Mesenchymal stem cell (in vitro differentiated cells and primary cell): Measurements from ENCODE around the gene SZT2.
A peak's percentile ranks its signal among the peaks of the same experiment; 100 is the strongest.

Experiments
- DNase-seq: peaks from one replicate; pipeline ENCODE4 v3.0.0-alpha.2; 2013
- H2AFZ ChIP-seq: one replicate; pipeline ENCODE4 v1.6.1; 2013; ENCODE audit warnings: low read depth, mild to moderate bottlenecking, control low read depth, inconsistent platforms, low read length, moderate library complexity
- H2AK5ac ChIP-seq: 2 replicates; pipeline ENCODE4 v1.6.1; 2013; ENCODE audit warnings: low read length, moderate library complexity, mild to moderate bottlenecking, inconsistent platforms; ENCODE audit not compliant: severe bottlenecking
- H2BK120ac ChIP-seq: one replicate; pipeline ENCODE4 v1.6.1; 2013; ENCODE audit warnings: low read depth, mild to moderate bottlenecking, inconsistent platforms, low read length, moderate library complexity
- H2BK12ac ChIP-seq, 2 experiments: one replicate each; pipeline ENCODE4 v1.6.1; 2013; ENCODE audit warnings: inconsistent platforms in 2 of 2, low read length in 2 of 2, mild to moderate bottlenecking in 2 of 2, moderate library complexity in 2 of 2, control low read depth in 1 of 2
- H2BK15ac ChIP-seq: one replicate; pipeline ENCODE4 v1.6.1; 2013; ENCODE audit warnings: mild to moderate bottlenecking, low read depth, inconsistent platforms; ENCODE audit not compliant: poor library complexity, severe bottlenecking
- H2BK5ac ChIP-seq: 2 replicates; pipeline ENCODE4 v1.6.1; 2013; ENCODE audit warnings: low read depth, mild to moderate bottlenecking, low read length, control low read depth, inconsistent platforms; ENCODE audit not compliant: poor library complexity, severe bottlenecking
- H3K14ac ChIP-seq, 2 experiments: one replicate each; pipeline ENCODE4 v1.6.1; 2013; ENCODE audit warnings: inconsistent platforms in 2 of 2, low read length in 2 of 2, control low read depth in 1 of 2, mild to moderate bottlenecking in 1 of 2, moderate library complexity in 1 of 2
- H3K18ac ChIP-seq, 2 experiments: one replicate each; pipeline ENCODE4 v1.6.1; 2013; ENCODE audit warnings: inconsistent platforms in 2 of 2, low read length in 2 of 2, control low read depth in 1 of 2, low read depth in 1 of 2, mild to moderate bottlenecking in 1 of 2
- H3K23ac ChIP-seq, 2 experiments: one replicate each; pipeline ENCODE4 v1.6.1; 2013; ENCODE audit warnings: inconsistent platforms in 2 of 2, low read length in 2 of 2, mild to moderate bottlenecking in 2 of 2, moderate library complexity in 2 of 2, control low read depth in 1 of 2
- H3K27ac ChIP-seq: 2 replicates; pipeline ENCODE4 v1.5.1; 2013; ENCODE audit warnings: mild to moderate bottlenecking, moderate library complexity, low read length, control low read depth, inconsistent platforms; ENCODE audit not compliant: poor library complexity, severe bottlenecking
- H3K27me3 ChIP-seq, 2 experiments: 2 replicates each; pipeline versions ENCODE4 v1.6.1 to v1.7.0; 2013; ENCODE audit warnings: low read length in 2 of 2, mild to moderate bottlenecking in 2 of 2, moderate library complexity in 2 of 2, control low read depth in 1 of 2, inconsistent platforms in 1 of 2; ENCODE audit not compliant: control insufficient read depth in 1 of 2, insufficient read depth in 1 of 2
- H3K36me3 ChIP-seq, 2 experiments: 2 replicates each; pipeline versions ENCODE4 v1.6.1 to v1.7.0; 2013; ENCODE audit warnings: low read length in 2 of 2, control low read depth in 1 of 2, inconsistent platforms in 1 of 2, low read depth in 1 of 2, mild to moderate bottlenecking in 1 of 2; ENCODE audit not compliant: insufficient read depth in 2 of 2, control insufficient read depth in 1 of 2
- H3K4ac ChIP-seq, 2 experiments: one replicate each; pipeline ENCODE4 v1.6.1; 2013; ENCODE audit warnings: inconsistent platforms in 2 of 2, low read length in 2 of 2, mild to moderate bottlenecking in 2 of 2, moderate library complexity in 2 of 2, control low read depth in 1 of 2, low read depth in 1 of 2
- H3K4me1 ChIP-seq: 2 replicates; pipeline ENCODE4 v1.6.1; 2013; ENCODE audit warnings: low read depth, low read length, control low read depth; ENCODE audit not compliant: control insufficient read depth, insufficient read depth
- H3K4me2 ChIP-seq: 2 replicates; pipeline ENCODE4 v1.6.1; 2013; ENCODE audit warnings: low read length, mild to moderate bottlenecking, inconsistent platforms; ENCODE audit not compliant: poor library complexity, severe bottlenecking
- H3K4me3 ChIP-seq, 2 experiments: 2 replicates each; pipeline versions ENCODE4 v1.5.1 to v1.7.0; 2013; ENCODE audit warnings: low read length in 2 of 2, mild to moderate bottlenecking in 2 of 2, control low read depth in 1 of 2, low read depth in 1 of 2; ENCODE audit not compliant: insufficient read depth in 1 of 2
- H3K79me1 ChIP-seq: replicated peaks from 2 replicates; pipeline ENCODE4 v1.6.1; 2013; ENCODE audit warnings: mild to moderate bottlenecking, control low read depth, low read length, inconsistent platforms; ENCODE audit not compliant: poor library complexity, severe bottlenecking
- H3K9ac ChIP-seq: 2 replicates; pipeline ENCODE4 v1.7.0; 2013; ENCODE audit warnings: mild to moderate bottlenecking, low read length, moderate library complexity
- H3K9me3 ChIP-seq: 2 replicates; pipeline ENCODE4 v1.7.0; 2013; ENCODE audit warnings: mild to moderate bottlenecking, low read length; ENCODE audit not compliant: control insufficient read depth
- H4K8ac ChIP-seq: one replicate; pipeline ENCODE4 v1.6.1; 2013; ENCODE audit warnings: inconsistent platforms, mild to moderate bottlenecking, low read length, moderate library complexity
- H4K91ac ChIP-seq: one replicate; pipeline ENCODE4 v1.6.1; 2013; ENCODE audit warnings: mild to moderate bottlenecking, low read length, inconsistent platforms
- WGBS: methylation state at CpG from one replicate; pipeline ENCODE4 v1.1.7; 2013; ENCODE audit warnings: mixed read lengths; 5-methylcytosine and 5-hydroxymethylcytosine counted together

SZT2 gene

GRCh38 chr1:43382027-43382779, 7.5 kb upstream of the SZT2 start:
- Histone ChIP-seq H3K9ac (no peak overlapping the region), H2BK12ac (no peak overlapping the region), H3K36me3 (peaks cover 41 to 72% of the 10 kb centered on the region in 2 experiments), H3K4me3 (no peak overlapping the region), H2AFZ (no peak overlapping the region), H3K27ac (no peak overlapping the region), H3K14ac (no peak overlapping the region), H4K91ac (no peak overlapping the region), H3K9me3 (no peaks in the 10 kb centered on the region), H3K4me1 (no peaks in the 10 kb centered on the region), H3K4ac (no peak overlapping the region), H2AK5ac (no peak overlapping the region), H2BK120ac (no peak overlapping the region), H3K18ac (no peak overlapping the region), H2BK5ac (no peak overlapping the region), H4K8ac (no peak overlapping the region), H3K27me3 (no peaks in the 10 kb centered on the region), H3K4me2 (no peak overlapping the region), H3K79me1 (peaks cover 19% of the 10 kb centered on the region), H3K23ac (no peak overlapping the region), H2BK15ac (no peak overlapping the region)
- WGBS = 89% methylated on average over 6 of the region's 6 CpGs
- no peak for DNase-seq

GRCh38 chr1:43383449-43383848, 6.2 kb upstream of the SZT2 start:
- Histone ChIP-seq H2AFZ (no peak overlapping the region), H3K9ac (no peak overlapping the region), H3K36me3 (peaks cover 38 to 72% of the 10 kb centered on the region in 2 experiments), H3K18ac (no peak overlapping the region), H3K14ac (no peak overlapping the region), H3K27me3 (no peaks in the 10 kb centered on the region), H2BK15ac (no peak overlapping the region), H3K27ac (no peak overlapping the region), H3K4me2 (no peak overlapping the region), H4K91ac (no peak overlapping the region), H3K4me1 (peaks cover 4% of the 10 kb centered on the region), H3K9me3 (no peaks in the 10 kb centered on the region), H3K23ac (no peak overlapping the region), H2AK5ac (no peak overlapping the region), H3K79me1 (peaks cover 24% of the 10 kb centered on the region), H3K4ac (no peak overlapping the region), H2BK5ac (no peak overlapping the region), H2BK12ac (no peak overlapping the region), H4K8ac (no peak overlapping the region), H3K4me3 (no peak overlapping the region), H2BK120ac (no peak overlapping the region)
- 96% methylated on average over 2 of the region's 2 CpGs for WGBS
- DNase-seq = no peak

- WGBS = over 99% methylated on average over 6 of the region's 6 CpGs
Measured at GRCh38 chr1:43386676-43387075, 3.0 kb upstream of the SZT2 start.

GRCh38 chr1:43387976-43388599, 1.6 kb upstream of the SZT2 start:
- Histone ChIP-seq H3K27me3 (no peaks in the 10 kb centered on the region), H3K9ac (peak overlapping the region; percentile 97), H3K27ac (no peak overlapping the region), H2BK15ac (no peak overlapping the region), H3K4me2 (peak overlapping the region; percentile 67), H2BK5ac (no peak overlapping the region), H3K9me3 (no peaks in the 10 kb centered on the region), H2BK12ac (no peak overlapping the region), H3K14ac (no peak overlapping the region), H4K8ac (no peak overlapping the region), H2AFZ (no peak overlapping the region), H2BK120ac (no peak overlapping the region), H3K23ac (no peak overlapping the region), H3K4ac (no peak overlapping the region), H3K4me3 (peak overlapping the region in 1 of 2 experiments; percentile 89), H4K91ac (no peak overlapping the region), H3K4me1 (peaks cover 9% of the 10 kb centered on the region), H3K36me3 (peaks cover 27 to 49% of the 10 kb centered on the region in 2 experiments), H3K18ac (no peak overlapping the region), H2AK5ac (no peak overlapping the region), H3K79me1 (peaks cover 24% of the 10 kb centered on the region)
- WGBS = 77% methylated on average over 3 of the region's 4 CpGs
- peak; percentile 35 for DNase-seq

More at GRCh38 chr1:43386676-43387075, 3.0 kb upstream of the SZT2 start:
- Histone ChIP-seq H2BK15ac (no peak overlapping the region), H3K18ac (no peak overlapping the region), H3K4me1 (peaks cover 9% of the 10 kb centered on the region), H2BK5ac (no peak overlapping the region), H3K27me3 (no peaks in the 10 kb centered on the region), H3K9me3 (no peaks in the 10 kb centered on the region), H3K9ac (peak overlapping the region; percentile 97), H3K27ac (no peak overlapping the region), H3K79me1 (peaks cover 24% of the 10 kb centered on the region), H3K4me2 (no peak overlapping the region), H3K36me3 (peaks cover 37 to 63% of the 10 kb centered on the region in 2 experiments), H3K23ac (no peak overlapping the region), H2AK5ac (no peak overlapping the region), H2AFZ (no peak overlapping the region), H2BK12ac (no peak overlapping the region), H4K91ac (no peak overlapping the region), H3K4me3 (no peak overlapping the region), H2BK120ac (no peak overlapping the region), H3K14ac (no peak overlapping the region), H4K8ac (peak overlapping the region; percentile 45), H3K4ac (no peak overlapping the region)
- DNase-seq = no peak
